ENCODE data around the gene MRPL54. TPM values are rescaled to one million over a fixed set of nuclear protein-coding genes. Genes with fewer than 3 reads are reported as not detected.

MRPL54 gene
- total RNA-seq, 1 donor from 2014 or later, result 96.6 TPM

GRCh38 chr19:3793799-3794198 lies 31.3 kb downstream of the MRPL54 start:
- Mint-ChIP-seq H3K27me3 (peaks cover 9% of the 10 kb centered on the region), H3K36me3 (ENCODE audit: low read depth) (peaks cover 5% of the 10 kb centered on the region), H3K4me3 (no peak overlapping the region), H3K27ac (no peak overlapping the region), H3K9me3 (peaks cover 10% of the 10 kb centered on the region), H3K4me1 (peaks cover 5% of the 10 kb centered on the region)
- DNase-seq, result no peak
- intact Hi-C loops (cut with micrococcal nuclease), result no loop called here

GRCh38 chr19:3796358-3796757 lies 33.9 kb downstream of the MRPL54 start:
- intact Hi-C loops (cut with micrococcal nuclease), result no loop called here
- Mint-ChIP-seq H3K9me3 (peaks cover 10% of the 10 kb centered on the region), H3K36me3 (ENCODE audit: low read depth) (peaks cover 5% of the 10 kb centered on the region), H3K4me3 (no peak overlapping the region), H3K27me3 (peaks cover 1% of the 10 kb centered on the region), H3K27ac (no peak overlapping the region), H3K4me1 (peaks cover 15% of the 10 kb centered on the region)
- DNase-seq, result no peak

GRCh38 chr19:3798137-3798536 lies 35.7 kb downstream of the MRPL54 start:
- Mint-ChIP-seq H3K4me3 (peak overlapping the region; percentile 58), H3K27me3 (peaks cover 4% of the 10 kb centered on the region), H3K4me1 (peaks cover 18% of the 10 kb centered on the region), H3K9me3 (peaks cover 10% of the 10 kb centered on the region), H3K27ac (peak overlapping the region; percentile 52), H3K36me3 (ENCODE audit: low read depth) (peaks cover 5% of the 10 kb centered on the region)
- intact Hi-C loops (cut with micrococcal nuclease), result no loop called here
- peak; percentile 79 for DNase-seq

- Mint-ChIP-seq H3K27ac (no peak overlapping the region), H3K27me3 (peaks cover 4% of the 10 kb centered on the region), H3K4me1 (peaks cover 20% of the 10 kb centered on the region), H3K36me3 (ENCODE audit: low read depth) (peaks cover 5% of the 10 kb centered on the region), H3K9me3 (peaks cover 10% of the 10 kb centered on the region), H3K4me3 (peak overlapping the region; percentile 60)
- intact Hi-C loops (cut with micrococcal nuclease), result loop anchor here (1.0 kb wide), 1 partner anchor 11 kb away; no protein-coding TSS in a partner anchor
- DNase-seq, result no peak
Measured at GRCh38 chr19:3800996-3801395, 38.5 kb downstream of the MRPL54 start.

GRCh38 chr19:3801412-3802096 lies 39.1 kb downstream of the MRPL54 start:
- Mint-ChIP-seq H3K27ac (peak overlapping the region; percentile 59), H3K36me3 (ENCODE audit: low read depth) (peaks cover 5% of the 10 kb centered on the region), H3K9me3 (peaks cover 5% of the 10 kb centered on the region), H3K27me3 (peaks cover 4% of the 10 kb centered on the region), H3K4me3 (peak overlapping the region; percentile 60), H3K4me1 (peaks cover 21% of the 10 kb centered on the region)
- intact Hi-C loops (cut with micrococcal nuclease), result loop anchor here (1.0 kb wide), 1 partner anchor 11 kb away; no protein-coding TSS in a partner anchor
- peak; percentile 91 for DNase-seq

- Mint-ChIP-seq H3K4me3 (no peak overlapping the region), H3K36me3 (ENCODE audit: low read depth) (no peaks in the 10 kb centered on the region), H3K27me3 (peaks cover 4% of the 10 kb centered on the region), H3K27ac (no peak overlapping the region), H3K9me3 (peaks cover 3% of the 10 kb centered on the region), H3K4me1 (peaks cover 27% of the 10 kb centered on the region)
- intact Hi-C loops (cut with micrococcal nuclease), result no loop called here
- no peak for DNase-seq
Measured at GRCh38 chr19:3803114-3803888, 40.8 kb downstream of the MRPL54 start.

GRCh38 chr19:3803986-3804385 lies 41.5 kb downstream of the MRPL54 start:
- DNase-seq, result no peak
- Mint-ChIP-seq H3K27ac (peak overlapping the region; percentile 26), H3K4me3 (no peak overlapping the region), H3K27me3 (peaks cover 4% of the 10 kb centered on the region), H3K4me1 (peaks cover 26% of the 10 kb centered on the region), H3K36me3 (ENCODE audit: low read depth) (no peaks in the 10 kb centered on the region), H3K9me3 (peaks cover 3% of the 10 kb centered on the region)
- intact Hi-C loops (cut with micrococcal nuclease), result no loop called here

- no peak for DNase-seq
- Mint-ChIP-seq H3K4me3 (no peak overlapping the region), H3K4me1 (peaks cover 22% of the 10 kb centered on the region), H3K36me3 (ENCODE audit: low read depth) (no peaks in the 10 kb centered on the region), H3K9me3 (peaks cover 3% of the 10 kb centered on the region), H3K27ac (no peak overlapping the region), H3K27me3 (peaks cover 4% of the 10 kb centered on the region)
- intact Hi-C loops (cut with micrococcal nuclease), result no loop called here
Measured at GRCh38 chr19:3804429-3804828, 41.9 kb downstream of the MRPL54 start.

GRCh38 chr19:3805859-3806258 lies 43.4 kb downstream of the MRPL54 start:
- Mint-ChIP-seq H3K36me3 (ENCODE audit: low read depth) (no peaks in the 10 kb centered on the region), H3K9me3 (peaks cover 3% of the 10 kb centered on the region), H3K27me3 (peaks cover 4% of the 10 kb centered on the region), H3K27ac (no peak overlapping the region), H3K4me3 (no peak overlapping the region), H3K4me1 (peaks cover 19% of the 10 kb centered on the region)
- intact Hi-C loops (cut with micrococcal nuclease), result no loop called here
- no peak for DNase-seq

GRCh38 chr19:3807131-3807480 lies 44.6 kb downstream of the MRPL54 start:
- DNase-seq, result no peak
- no peak overlapping the region for H3K27ac Mint-ChIP-seq
- H3K4me1 Mint-ChIP-seq, result peaks cover 15% of the 10 kb centered on the region
- H3K27me3 Mint-ChIP-seq, result peaks cover 2% of the 10 kb centered on the region
- H3K36me3 Mint-ChIP-seq (ENCODE audit: low read depth), result no peaks in the 10 kb centered on the region
- H3K4me3 Mint-ChIP-seq, result no peak overlapping the region
- intact Hi-C loops (cut with micrococcal nuclease), result no loop called here
- peaks cover 3% of the 10 kb centered on the region for H3K9me3 Mint-ChIP-seq

- Mint-ChIP-seq H3K27ac (no peak overlapping the region), H3K4me3 (no peak overlapping the region)
- intact Hi-C loops (cut with micrococcal nuclease), result no loop called here
Measured at GRCh38 chr19:3807574-3808354, 45.3 kb downstream of the MRPL54 start.

GRCh38 chr19:3808420-3809143 lies 46.1 kb downstream of the MRPL54 start:
- Mint-ChIP-seq H3K36me3 (ENCODE audit: low read depth) (peaks cover 4% of the 10 kb centered on the region), H3K27ac (peak overlapping the region; percentile 51), H3K9me3 (peaks cover 7% of the 10 kb centered on the region), H3K4me3 (no peak overlapping the region), H3K4me1 (peaks cover 25% of the 10 kb centered on the region), H3K27me3 (peaks cover 2% of the 10 kb centered on the region)
- DNase-seq, result no peak
- intact Hi-C loops (cut with micrococcal nuclease), result no loop called here

More at GRCh38 chr19:3807574-3808354, 45.3 kb downstream of the MRPL54 start:
- Mint-ChIP-seq H3K27me3 (peaks cover 2% of the 10 kb centered on the region), H3K4me1 (peaks cover 19% of the 10 kb centered on the region), H3K9me3 (peaks cover 7% of the 10 kb centered on the region), H3K36me3 (ENCODE audit: low read depth) (peaks cover 2% of the 10 kb centered on the region)
- no peak for DNase-seq

- no peak for DNase-seq
- peaks cover 4% of the 10 kb centered on the region for H3K36me3 Mint-ChIP-seq (ENCODE audit: low read depth)
- no peak overlapping the region for H3K4me3 Mint-ChIP-seq
- intact Hi-C loops (cut with micrococcal nuclease), result no loop called here
- H3K4me1 Mint-ChIP-seq, result peaks cover 39% of the 10 kb centered on the region
- peaks cover 7% of the 10 kb centered on the region for H3K9me3 Mint-ChIP-seq
- H3K27me3 Mint-ChIP-seq, result peaks cover 2% of the 10 kb centered on the region
- H3K27ac Mint-ChIP-seq, result no peak overlapping the region
Measured at GRCh38 chr19:3809881-3810707, 47.6 kb downstream of the MRPL54 start.

All from activated CD4-positive, alpha-beta T cell treated with anti-CD3 and anti-CD28 coated beads, Interleukin-2, amount 10 ng/mL, durations not matched to agents 24 days and 14 days (primary cell).